ENCODE results near the gene DIAPH3.

Gene DIAPH3

DNA sequence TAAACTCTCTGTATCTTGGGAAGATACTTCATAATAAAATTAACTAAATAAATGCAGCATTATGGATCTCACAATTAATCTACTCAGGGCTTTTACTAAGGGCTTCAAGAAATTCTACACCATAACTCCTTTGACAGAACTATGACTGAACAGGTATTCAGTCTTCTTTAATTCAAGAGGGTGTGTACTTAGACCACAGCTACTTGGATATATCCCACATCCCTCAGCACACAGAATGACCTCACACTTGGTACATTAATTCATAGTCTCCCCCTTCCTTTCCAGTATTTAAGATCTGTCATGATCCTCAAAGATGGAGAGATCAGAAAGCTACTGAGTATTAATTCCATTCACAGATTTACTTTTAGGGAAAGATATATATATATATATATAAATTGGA lies 11.6 kb downstream of the DIAPH3 start:
- DNase-seq: peak; percentile 14

DNA sequence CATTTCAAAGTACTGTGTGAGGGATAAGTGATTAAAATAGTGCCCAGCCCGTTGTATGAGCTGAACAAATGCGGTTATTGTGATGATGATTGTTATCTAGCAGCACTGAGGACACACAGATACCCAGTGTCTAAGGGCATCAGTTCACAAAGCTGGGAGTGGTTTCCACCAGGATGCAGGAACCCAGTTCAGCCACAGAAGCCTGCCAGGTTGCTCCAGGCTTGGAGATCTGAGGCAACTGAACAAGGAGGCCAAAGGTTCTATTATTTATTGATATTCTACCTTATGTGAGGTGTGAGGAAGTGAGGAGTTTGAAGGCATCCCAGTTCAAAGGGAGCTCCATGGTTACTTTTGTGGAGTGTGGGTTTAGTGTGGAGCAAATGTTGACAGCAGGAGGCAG lies 13.2 kb downstream of the DIAPH3 start:
- no peak for DNase-seq

GRCh38 chr13:60148918-60149317 lies 14.8 kb downstream of the DIAPH3 start:
- no peak for DNase-seq

DNA sequence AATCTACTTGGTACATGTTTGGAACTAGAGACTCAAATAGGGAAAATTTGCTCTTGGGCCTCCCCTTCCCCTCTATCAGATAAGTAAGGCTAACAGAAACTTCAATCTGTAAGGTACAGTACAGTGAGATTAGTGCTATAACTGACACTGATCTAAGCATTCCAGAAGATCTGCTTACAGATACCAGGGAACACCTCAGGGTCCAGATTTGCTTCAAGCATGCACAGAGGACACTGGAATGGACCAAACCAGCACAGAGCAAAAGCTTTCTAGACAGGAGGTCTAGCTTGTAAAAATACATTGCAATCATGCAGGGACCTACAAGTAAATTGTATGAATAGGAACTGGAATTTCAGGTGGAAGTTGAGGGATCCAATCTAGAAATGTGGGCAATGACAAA lies 16.4 kb downstream of the DIAPH3 start:
- DNase-seq: no peak

GRCh38 chr13:60146471-60146870 lies 17.3 kb downstream of the DIAPH3 start:
- peak; percentile 46 for DNase-seq

- DNase-seq: no peak
These were observed 20.0 kb downstream of the DIAPH3 start for GRCh38 chr13:60143775-60144174.

- peak; percentile 78 for DNase-seq
These were observed 24.5 kb downstream of the DIAPH3 start for GRCh38 chr13:60139272-60139671.

DNA sequence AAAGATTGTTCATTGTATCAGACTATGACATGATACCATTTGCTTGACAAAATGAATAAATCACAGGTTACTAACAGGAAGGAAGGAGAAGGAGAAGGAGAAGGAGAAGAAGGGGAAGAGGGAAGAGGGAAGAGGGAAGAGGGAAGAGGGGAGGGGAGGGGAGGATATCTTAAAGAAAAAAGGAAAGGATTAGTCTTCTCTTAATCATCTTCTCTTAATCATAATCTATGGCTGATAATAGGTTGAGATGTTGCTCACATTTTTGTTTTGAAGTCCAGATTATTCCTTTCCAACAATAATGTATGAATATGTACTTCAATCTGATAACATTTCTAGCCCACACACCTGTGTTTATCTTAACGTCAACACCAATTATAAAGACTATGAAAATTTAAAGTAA lies 25.1 kb downstream of the DIAPH3 start:
- DNase-seq: no peak

DNA sequence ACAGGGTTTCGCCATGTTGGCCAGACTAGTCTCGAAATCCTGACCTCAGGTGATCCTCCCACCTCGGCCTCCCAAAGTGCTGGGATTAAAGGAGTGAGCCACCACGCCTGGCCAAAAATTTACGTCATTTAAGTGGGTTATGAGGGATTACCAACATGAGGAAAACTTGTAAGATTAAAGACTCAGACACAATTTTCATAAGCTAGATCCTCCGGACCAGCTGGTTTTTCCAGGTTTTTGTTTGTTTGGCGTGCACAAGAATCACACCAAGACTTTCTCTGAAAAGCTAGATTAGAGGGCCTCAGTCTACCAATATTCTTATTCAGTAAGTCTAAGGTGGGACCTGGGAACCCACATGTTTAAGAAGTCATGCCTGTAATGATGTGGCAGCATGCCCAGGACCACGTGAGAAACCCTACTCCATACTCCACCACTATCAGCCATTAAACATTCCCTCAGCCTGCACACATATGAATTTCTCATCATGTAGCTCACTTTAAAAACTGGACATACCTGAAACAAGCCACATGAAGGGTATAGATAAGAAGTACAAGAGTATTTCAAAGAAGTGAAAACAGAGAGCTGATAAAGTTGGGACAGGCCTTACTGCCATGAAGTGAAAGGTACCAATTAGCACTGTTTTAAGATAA lies 25.7 kb downstream of the DIAPH3 start:
- no peak for DNase-seq

DNA sequence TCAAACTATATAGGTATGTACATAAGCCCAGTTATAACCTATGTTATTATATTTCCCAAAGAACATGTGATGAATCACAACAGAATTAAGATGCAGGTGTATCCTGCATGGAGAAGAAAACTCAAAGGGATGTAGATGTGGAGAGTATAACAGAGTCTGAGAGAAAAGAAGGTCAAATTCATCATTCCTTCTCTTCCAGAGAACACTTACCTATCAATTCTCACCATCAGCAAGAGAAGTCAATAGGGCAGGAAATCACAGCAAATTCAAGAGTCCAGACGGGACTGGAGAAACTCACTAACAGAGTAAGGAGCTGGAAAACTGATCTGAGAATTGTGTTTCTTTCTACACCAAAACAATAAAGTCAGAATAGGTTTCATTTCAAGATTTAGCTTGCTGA lies 28.4 kb downstream of the DIAPH3 start:
- no peak for DNase-seq

DNA sequence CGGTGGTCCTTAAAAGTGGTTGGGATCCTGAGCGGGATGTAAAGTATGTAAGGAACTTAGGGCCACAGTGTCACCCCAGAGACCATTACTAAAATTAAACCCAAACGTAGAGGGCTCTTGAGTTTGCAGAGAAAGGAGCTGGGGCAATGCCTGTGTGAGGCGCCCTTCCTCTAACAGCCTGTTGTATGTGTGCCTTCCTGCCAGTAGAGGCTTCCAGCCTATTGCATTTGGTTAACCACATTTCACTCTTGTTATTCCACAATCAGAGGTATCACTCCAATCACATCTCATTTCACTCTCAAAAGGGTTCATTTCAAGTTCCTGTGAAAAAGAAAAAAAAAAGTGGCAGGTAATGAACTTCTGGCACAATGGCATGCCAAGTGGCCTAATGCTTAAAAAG lies 29.4 kb downstream of the DIAPH3 start:
- no peak for DNase-seq

GRCh38 chr13:60121337-60121687 lies 42.4 kb downstream of the DIAPH3 start:
- no peak for DNase-seq

DNA sequence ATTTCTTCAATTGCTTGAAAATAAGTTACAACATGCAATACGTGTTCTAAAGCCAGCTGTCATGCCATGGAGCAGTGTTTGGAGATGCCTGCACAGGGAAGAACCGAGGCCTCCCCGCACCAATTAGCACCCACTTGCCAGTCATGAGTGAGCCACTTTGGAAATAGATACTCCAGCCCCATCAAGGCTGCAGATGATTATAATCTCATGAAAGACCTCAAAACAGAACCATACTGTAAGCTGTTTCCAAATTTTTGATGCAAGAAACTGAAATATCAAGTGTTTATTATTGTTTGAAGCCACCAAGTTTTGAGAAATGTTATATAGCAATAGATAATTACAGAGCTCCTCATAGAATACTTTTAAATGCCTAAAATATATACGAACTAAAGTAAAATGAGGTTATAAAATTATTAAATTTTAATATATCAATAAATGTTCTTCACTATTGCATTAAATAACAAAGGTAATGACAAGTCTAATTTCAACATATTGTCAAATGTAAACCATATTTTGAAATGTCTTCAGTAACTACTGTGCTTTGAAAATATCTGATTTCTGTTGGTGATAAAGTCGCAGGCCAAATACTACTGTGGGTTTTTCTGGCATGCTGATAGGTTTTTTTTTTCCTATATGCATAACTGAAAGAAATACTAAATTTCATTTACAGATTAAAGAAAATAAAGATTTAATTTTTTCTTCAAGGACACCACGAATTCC lies 43.0 kb downstream of the DIAPH3 start:
- DNase-seq: no peak

GRCh38 chr13:60118696-60119400 lies 44.9 kb downstream of the DIAPH3 start:
- peak; percentile 13 for DNase-seq

DNA sequence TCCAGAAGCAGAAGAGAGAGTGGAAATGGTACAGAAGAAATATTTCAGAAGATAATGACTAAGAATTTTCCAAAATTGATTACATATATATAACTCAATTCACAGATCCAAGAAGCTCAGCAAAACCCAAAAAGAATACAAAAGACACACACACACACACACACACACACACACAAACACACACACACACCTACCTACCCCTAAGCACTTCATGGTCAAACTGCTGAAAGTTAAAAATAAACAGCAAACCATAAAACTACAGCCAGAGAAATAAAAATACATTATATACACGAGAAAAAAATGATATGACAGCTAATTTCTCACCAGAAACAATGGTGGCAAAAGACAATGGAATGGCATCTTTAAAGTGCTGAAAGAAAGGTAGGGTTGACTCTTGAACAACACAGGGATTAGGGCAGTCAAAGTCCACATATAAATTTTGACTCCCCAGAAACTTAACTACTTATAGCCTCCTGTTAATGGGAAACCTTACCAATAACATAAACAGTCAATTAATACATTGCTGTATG lies 49.2 kb downstream of the DIAPH3 start:
- no peak for DNase-seq

DNA sequence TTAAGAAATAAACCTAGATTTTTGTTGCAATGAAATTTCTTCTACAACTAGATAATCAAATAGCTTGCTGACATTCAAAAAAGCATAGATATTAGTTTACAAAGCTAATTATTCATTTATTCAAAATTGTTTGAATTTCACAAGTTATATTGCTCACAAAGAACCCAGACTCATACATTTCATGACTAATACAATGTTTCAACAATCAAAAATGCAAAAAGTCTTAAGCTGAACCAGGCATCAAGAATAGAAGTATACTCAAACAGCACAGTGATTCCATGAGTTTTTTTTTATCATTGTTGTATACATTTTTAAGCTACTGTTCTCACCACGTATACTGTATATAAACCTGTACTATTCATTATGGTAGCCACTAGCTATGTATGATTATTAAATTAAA lies 51.0 kb downstream of the DIAPH3 start:
- peak; percentile 78 for DNase-seq

- peak; percentile 81 for DNase-seq
These were observed 52.0 kb downstream of the DIAPH3 start for GRCh38 chr13:60111691-60112090.

DNA sequence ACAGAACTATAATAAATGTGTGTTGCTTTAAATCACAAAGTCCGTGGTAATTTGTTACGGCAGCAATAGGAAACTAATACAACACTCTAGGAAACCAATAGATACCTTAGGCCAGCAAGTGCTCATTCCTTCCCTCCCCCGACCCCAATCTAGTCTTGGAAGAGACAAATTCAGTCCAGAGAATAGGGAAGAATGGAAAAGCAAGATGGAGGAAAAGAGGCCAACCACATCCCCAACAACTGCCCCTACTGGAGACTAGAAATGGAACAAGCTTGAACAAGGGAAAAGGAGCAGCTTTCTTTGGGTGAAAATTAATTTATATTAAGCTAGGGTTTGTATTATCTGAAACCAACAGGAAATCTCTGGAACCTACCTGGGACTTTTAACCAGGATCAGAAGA lies 54.4 kb downstream of the DIAPH3 start:
- DNase-seq: no peak

GRCh38 chr13:60108589-60108988 lies 55.1 kb downstream of the DIAPH3 start:
- no peak for DNase-seq

GRCh38 chr13:60099631-60100420 lies 63.9 kb downstream of the DIAPH3 start:
- DNase-seq: no peak

DNA sequence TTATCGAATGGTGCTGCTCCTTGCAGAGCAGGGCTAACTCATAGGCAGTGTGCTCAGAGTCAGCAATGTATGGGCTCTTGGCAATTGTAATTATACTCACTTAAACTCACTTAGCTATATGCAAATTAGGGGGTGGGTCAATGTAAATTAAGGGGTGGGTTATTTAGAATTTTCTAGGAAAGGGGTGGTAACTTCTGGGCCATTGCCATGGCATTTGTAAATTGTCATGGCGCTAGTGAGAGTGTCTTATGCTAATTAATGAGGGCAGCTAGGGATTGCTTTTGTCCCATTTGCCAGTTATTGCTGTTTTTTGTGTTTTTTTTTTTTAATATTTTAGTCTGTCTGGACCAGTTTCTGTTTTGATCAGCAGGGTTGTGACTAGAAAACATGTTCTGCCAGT lies 68.4 kb downstream of the DIAPH3 start:
- no peak for DNase-seq

- DNase-seq: no peak
These were observed 69.2 kb downstream of the DIAPH3 start for GRCh38 chr13:60094385-60095088.

Measured in fibroblast of skin of back (primary cell).